ENCODE results near the gene PRKAR1B. TPM values are rescaled to one million over a fixed set of nuclear protein-coding genes. Genes with fewer than 3 reads are reported as not detected.

PRKAR1B gene
- total and polyA plus RNA-seq, 10 of the 15 experiments (the other 5 are each of a cell fraction or from before 2014, with no cell fraction given) = 1.4 to 45.6 (median 19.3) TPM

DNA sequence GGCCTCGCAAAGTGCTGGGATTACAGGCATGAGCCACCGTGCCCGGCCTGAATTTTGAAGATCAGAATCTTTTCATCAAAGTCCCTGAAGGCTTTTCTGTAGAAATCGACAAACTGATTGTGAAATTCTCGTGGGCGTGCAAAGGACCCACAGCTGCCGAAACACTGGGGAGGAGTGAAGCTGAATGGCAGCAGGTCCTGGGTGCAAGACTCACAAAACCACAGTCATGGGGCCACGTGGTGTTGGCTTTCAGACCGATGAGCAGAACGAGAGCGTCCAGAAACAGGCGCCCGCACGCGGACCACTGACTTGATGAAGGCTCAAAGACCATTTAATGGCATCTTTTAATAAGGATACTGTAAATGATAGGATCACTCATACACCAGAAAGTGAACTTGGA lies 24.7 kb upstream of the PRKAR1B start:
- Histone ChIP-seq H3K9me3 (replicated peaks; ENCODE audit: control insufficient read depth, insufficient read depth, low read length) (no peaks in the 10 kb centered on the region), H4K20me1 (ENCODE audit: control insufficient read depth, insufficient read depth) (no peaks in the 10 kb centered on the region; the same call in 1 of the 2 replicates), H3K4me1 (ENCODE audit: control insufficient read depth, insufficient read depth, low read length) (no peaks in the 10 kb centered on the region), H3K4me3 (no peak overlapping the region), H3K79me2 (ENCODE audit: control insufficient read depth, insufficient read depth, low read length) (no peaks in the 10 kb centered on the region), H3K27ac (ENCODE audit: control insufficient read depth, insufficient read depth) (no peak overlapping the region), H3K36me3 (ENCODE audit: control insufficient read depth in 2 of 2, insufficient read depth in 2 of 2, low read length in 1 of 2) (peaks cover 2 to 10% of the 10 kb centered on the region in 2 experiments; a peak in 3 of 4 replicates), H2AFZ (ENCODE audit: control insufficient read depth, low read depth, low read length) (no peak overlapping the region), H3K27me3 (replicated peaks in 1 of 2; ENCODE audit: control insufficient read depth in 2 of 2, insufficient read depth in 2 of 2, low read length in 1 of 2) (no peaks in the 10 kb centered on the region), H3K4me2 (ENCODE audit: control insufficient read depth, insufficient read depth) (no peak overlapping the region), H3K9ac (ENCODE audit: control insufficient read depth, insufficient read depth, low read length) (no peak overlapping the region)
- in situ Hi-C loops (cut with MboI) (no loop called here), intact Hi-C loops (cut with micrococcal nuclease; ENCODE audit: unreplicated experiment) (no loop called here)
- POLR2A ChIA-PET = no interaction called here
- no peak for TF ChIP-seq TARDBP (IDR thresholded peaks at IDR 0.05; ENCODE audit: borderline replicate concordance)
- no peak for DNase-seq (ENCODE audit: low read depth, low spot score)
- BruUV-seq (replicated peaks) = no TSS peak
- CTCF ChIA-PET = no interaction called here
- RAD21 ChIA-PET (ENCODE audit: unreplicated experiment) = no interaction called here
- ATAC-seq = no peak
- SMC1A ChIA-PET (ENCODE audit: uncharacterized antibody, unreplicated experiment) = no interaction called here
- WGBS (ENCODE audit: insufficient coverage, insufficient replicate concordance, low lambda C conversion rate, missing lambda C conversion rate) = 97% methylated on average over 15 of the region's 15 CpGs
- no peak for FAIRE-seq

DNA sequence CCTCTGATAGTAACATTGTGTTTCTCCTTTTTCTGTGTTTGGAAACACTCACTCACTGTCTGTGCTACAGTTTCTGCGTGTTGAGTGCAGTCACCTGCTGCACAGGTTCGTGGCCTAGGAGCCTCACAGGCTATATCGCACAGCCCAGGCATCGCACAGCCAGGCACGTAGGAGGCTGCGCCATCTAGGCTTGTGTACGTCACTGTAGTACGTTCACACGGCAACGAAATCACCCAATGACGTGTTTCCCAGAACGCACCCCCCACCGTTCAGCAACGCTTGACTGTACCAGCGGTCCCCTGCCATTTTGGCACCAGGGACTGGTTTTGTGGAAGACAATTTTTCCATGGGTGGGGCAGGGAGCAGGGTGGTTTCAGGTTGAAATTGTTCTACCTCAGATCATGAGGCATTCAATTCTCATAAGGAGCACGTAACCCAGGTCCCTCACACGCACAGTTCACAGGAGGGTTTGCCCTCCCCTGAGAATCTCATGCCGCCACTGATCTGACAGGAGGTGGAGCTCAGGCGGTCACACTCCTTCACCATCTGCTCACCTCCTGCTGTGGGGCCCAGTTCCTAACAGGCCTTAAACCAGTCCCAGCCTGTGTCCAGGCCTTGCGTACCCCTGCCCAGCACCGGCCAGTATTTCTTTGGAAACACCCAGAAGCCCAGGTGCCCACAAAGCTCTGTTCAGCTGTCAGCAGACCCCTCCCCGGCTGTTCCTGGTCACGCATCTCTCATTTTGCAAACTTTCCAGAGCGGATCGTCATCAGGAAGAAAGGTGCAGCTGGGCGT lies 23.2 kb upstream of the PRKAR1B start:
- no peak overlapping the region for H3K4me3 ChIP-seq
- H3K27ac ChIP-seq (ENCODE audit: control insufficient read depth, insufficient read depth) = no peak overlapping the region
- FAIRE-seq (no peak), DNase-seq (ENCODE audit: low read depth, low spot score) (no peak), ATAC-seq (no peak)
- no peaks in the 10 kb centered on the region for H3K27me3 ChIP-seq (replicated peaks in 1 of 2; ENCODE audit: control insufficient read depth in 2 of 2, insufficient read depth in 2 of 2, low read length in 1 of 2)
- no peaks in the 10 kb centered on the region for H3K9me3 ChIP-seq (replicated peaks; ENCODE audit: control insufficient read depth, insufficient read depth, low read length)
- intact Hi-C loops (cut with micrococcal nuclease; ENCODE audit: unreplicated experiment) = no loop called here
- ChIA-PET RAD21 (ENCODE audit: unreplicated experiment) (no interaction called here), CTCF (no interaction called here), SMC1A (ENCODE audit: uncharacterized antibody, unreplicated experiment) (no interaction called here), POLR2A (no interaction called here)
- no peak overlapping the region for H3K4me2 ChIP-seq (ENCODE audit: control insufficient read depth, insufficient read depth)
- H3K9ac ChIP-seq (ENCODE audit: control insufficient read depth, insufficient read depth, low read length) = no peak overlapping the region
- 92% methylated on average over 24 of the region's 26 CpGs for WGBS (ENCODE audit: insufficient coverage, insufficient replicate concordance, low lambda C conversion rate, missing lambda C conversion rate)
- no TSS peak for BruUV-seq (replicated peaks)
- H3K79me2 ChIP-seq (ENCODE audit: control insufficient read depth, insufficient read depth, low read length) = no peaks in the 10 kb centered on the region
- H3K4me1 ChIP-seq (ENCODE audit: control insufficient read depth, insufficient read depth, low read length) = no peaks in the 10 kb centered on the region
- peaks cover 3 to 9% of the 10 kb centered on the region in 2 experiments; a peak in 3 of 4 replicates for H3K36me3 ChIP-seq (ENCODE audit: control insufficient read depth in 2 of 2, insufficient read depth in 2 of 2, low read length in 1 of 2)
- H2AFZ ChIP-seq (ENCODE audit: control insufficient read depth, low read depth, low read length) = no peak overlapping the region
- H4K20me1 ChIP-seq (ENCODE audit: control insufficient read depth, insufficient read depth) = no peaks in the 10 kb centered on the region; the same call in 1 of the 2 replicates
- in situ Hi-C loops (cut with MboI) = no loop called here
- TF ChIP-seq CREB1 (IDR thresholded peaks at IDR 0.05; ENCODE audit: low read depth) (no peak), BMI1 (IDR thresholded peaks at IDR 0.05; ENCODE audit: borderline replicate concordance) (no peak), SMAD1 (IDR thresholded peaks at IDR 0.05; ENCODE audit: low read depth, partially characterized antibody) (no peak), POLR2AphosphoS5 (IDR thresholded peaks at IDR 0.05; ENCODE audit: low read length) (no peak), JUNB (IDR thresholded peaks at IDR 0.05) (no peak), TARDBP (IDR thresholded peaks at IDR 0.05; ENCODE audit: borderline replicate concordance) (no peak), SIX5 (IDR thresholded peaks at IDR 0.05; ENCODE audit: low read depth, low read length, severe bottlenecking) (no peak), IKZF2 (IDR thresholded peaks at IDR 0.05) (no peak)
- TF ChIP-seq, protein P1, sequence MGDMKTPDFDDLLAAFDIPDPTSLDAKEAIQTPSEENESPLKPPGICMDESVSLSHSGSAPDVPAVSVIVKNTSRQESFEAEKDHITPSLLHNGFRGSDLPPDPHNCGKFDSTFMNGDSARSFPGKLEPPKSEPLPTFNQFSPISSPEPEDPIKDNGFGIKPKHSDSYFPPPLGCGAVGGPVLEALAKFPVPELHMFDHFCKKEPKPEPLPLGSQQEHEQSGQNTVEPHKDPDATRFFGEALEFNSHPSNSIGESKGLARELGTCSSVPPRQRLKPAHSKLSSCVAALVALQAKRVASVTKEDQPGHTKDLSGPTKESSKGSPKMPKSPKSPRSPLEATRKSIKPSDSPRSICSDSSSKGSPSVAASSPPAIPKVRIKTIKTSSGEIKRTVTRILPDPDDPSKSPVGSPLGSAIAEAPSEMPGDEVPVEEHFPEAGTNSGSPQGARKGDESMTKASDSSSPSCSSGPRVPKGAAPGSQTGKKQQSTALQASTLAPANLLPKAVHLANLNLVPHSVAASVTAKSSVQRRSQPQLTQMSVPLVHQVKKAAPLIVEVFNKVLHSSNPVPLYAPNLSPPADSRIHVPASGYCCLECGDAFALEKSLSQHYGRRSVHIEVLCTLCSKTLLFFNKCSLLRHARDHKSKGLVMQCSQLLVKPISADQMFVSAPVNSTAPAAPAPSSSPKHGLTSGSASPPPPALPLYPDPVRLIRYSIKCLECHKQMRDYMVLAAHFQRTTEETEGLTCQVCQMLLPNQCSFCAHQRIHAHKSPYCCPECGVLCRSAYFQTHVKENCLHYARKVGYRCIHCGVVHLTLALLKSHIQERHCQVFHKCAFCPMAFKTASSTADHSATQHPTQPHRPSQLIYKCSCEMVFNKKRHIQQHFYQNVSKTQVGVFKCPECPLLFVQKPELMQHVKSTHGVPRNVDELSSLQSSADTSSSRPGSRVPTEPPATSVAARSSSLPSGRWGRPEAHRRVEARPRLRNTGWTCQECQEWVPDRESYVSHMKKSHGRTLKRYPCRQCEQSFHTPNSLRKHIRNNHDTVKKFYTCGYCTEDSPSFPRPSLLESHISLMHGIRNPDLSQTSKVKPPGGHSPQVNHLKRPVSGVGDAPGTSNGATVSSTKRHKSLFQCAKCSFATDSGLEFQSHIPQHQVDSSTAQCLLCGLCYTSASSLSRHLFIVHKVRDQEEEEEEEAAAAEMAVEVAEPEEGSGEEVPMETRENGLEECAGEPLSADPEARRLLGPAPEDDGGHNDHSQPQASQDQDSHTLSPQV (IDR thresholded peaks at IDR 0.05) = no peak
- TF ChIP-seq, protein P2, sequence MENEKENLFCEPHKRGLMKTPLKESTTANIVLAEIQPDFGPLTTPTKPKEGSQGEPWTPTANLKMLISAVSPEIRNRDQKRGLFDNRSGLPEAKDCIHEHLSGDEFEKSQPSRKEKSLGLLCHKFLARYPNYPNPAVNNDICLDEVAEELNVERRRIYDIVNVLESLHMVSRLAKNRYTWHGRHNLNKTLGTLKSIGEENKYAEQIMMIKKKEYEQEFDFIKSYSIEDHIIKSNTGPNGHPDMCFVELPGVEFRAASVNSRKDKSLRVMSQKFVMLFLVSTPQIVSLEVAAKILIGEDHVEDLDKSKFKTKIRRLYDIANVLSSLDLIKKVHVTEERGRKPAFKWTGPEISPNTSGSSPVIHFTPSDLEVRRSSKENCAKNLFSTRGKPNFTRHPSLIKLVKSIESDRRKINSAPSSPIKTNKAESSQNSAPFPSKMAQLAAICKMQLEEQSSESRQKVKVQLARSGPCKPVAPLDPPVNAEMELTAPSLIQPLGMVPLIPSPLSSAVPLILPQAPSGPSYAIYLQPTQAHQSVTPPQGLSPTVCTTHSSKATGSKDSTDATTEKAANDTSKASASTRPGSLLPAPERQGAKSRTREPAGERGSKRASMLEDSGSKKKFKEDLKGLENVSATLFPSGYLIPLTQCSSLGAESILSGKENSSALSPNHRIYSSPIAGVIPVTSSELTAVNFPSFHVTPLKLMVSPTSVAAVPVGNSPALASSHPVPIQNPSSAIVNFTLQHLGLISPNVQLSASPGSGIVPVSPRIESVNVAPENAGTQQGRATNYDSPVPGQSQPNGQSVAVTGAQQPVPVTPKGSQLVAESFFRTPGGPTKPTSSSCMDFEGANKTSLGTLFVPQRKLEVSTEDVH (IDR thresholded peaks at IDR 0.05; ENCODE audit: low read depth, partially characterized antibody) = no peak

Measured in GM12878 (cell line).